Measurements from ENCODE around the gene ANO2. TPM values are rescaled to one million over a fixed set of nuclear protein-coding genes. Genes with fewer than 3 reads are reported as not detected.

The ANO2 gene
- total RNA-seq, 4 donors from 2014 or later = 4.0 to 17.9 (median 5.1) TPM

DNA sequence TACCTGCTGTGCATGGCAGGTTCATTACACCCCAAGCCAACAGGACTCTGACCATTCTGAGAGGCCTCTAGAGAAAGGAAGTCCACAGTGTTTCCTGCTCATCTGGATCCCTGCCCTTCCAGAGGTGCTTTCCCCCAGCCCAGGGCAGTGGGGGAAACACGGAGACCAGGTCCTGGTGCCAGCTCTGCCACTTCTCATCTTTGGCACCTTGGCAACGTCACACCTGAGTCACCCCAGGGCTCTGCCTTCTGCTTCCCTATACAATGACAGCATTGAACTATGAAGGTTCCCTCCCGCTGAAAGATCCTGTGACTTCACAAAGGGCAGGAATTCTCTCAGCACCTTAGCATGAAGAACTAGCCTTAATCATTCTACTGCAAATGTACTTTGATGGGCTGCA lies 74.9 kb downstream of the ANO2 start:
- no peak for DNase-seq (ENCODE audit: extremely low spot score)
- 82% methylated on average over 3 of the region's 3 CpGs for whole genome bisulfite sequencing
- intact Hi-C loops (cut with DNase I) = no loop called here
- Histone ChIP-seq H3K27ac (replicated peaks in 1 of 4) (no peak overlapping the region), H3K36me3 (peaks cover 0 to 14% (median 0%) of the 10 kb centered on the region in 4 donors), H3K9me3 (no peaks in the 10 kb centered on the region), H3K4me1 (no peaks in the 10 kb centered on the region), H3K27me3 (peaks cover 0 to 12% (median 0%) of the 10 kb centered on the region in 4 donors), H3K4me3 (no peak overlapping the region)
- TF ChIP-seq POLR2AphosphoS5 (IDR thresholded peaks at IDR 0.05) (no peak), POLR2A (IDR thresholded peaks at IDR 0.05; ENCODE audit: low read depth) (no peak), EP300 (IDR thresholded peaks at IDR 0.05) (no peak)
- TF ChIP-seq, protein P1, sequence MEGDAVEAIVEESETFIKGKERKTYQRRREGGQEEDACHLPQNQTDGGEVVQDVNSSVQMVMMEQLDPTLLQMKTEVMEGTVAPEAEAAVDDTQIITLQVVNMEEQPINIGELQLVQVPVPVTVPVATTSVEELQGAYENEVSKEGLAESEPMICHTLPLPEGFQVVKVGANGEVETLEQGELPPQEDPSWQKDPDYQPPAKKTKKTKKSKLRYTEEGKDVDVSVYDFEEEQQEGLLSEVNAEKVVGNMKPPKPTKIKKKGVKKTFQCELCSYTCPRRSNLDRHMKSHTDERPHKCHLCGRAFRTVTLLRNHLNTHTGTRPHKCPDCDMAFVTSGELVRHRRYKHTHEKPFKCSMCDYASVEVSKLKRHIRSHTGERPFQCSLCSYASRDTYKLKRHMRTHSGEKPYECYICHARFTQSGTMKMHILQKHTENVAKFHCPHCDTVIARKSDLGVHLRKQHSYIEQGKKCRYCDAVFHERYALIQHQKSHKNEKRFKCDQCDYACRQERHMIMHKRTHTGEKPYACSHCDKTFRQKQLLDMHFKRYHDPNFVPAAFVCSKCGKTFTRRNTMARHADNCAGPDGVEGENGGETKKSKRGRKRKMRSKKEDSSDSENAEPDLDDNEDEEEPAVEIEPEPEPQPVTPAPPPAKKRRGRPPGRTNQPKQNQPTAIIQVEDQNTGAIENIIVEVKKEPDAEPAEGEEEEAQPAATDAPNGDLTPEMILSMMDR (IDR thresholded peaks at IDR 0.05) = no peak

GRCh38 chr12:5868625-5869295 lies 76.3 kb downstream of the ANO2 start:
- TF ChIP-seq, protein P1 (IDR thresholded peaks at IDR 0.05) = no peak
- TF ChIP-seq POLR2A (IDR thresholded peaks at IDR 0.05; ENCODE audit: low read depth) (no peak), POLR2AphosphoS5 (IDR thresholded peaks at IDR 0.05) (no peak)
- Histone ChIP-seq H3K36me3 (peaks cover 0 to 14% (median 0%) of the 10 kb centered on the region in 4 donors), H3K4me1 (no peaks in the 10 kb centered on the region), H3K27me3 (peaks cover 0 to 13% (median 0%) of the 10 kb centered on the region in 4 donors), H3K9me3 (no peaks in the 10 kb centered on the region), H3K27ac (replicated peaks in 1 of 4) (no peak overlapping the region), H3K4me3 (no peak overlapping the region)
- WGBS = 66% methylated on average over 10 of the region's 10 CpGs
- intact Hi-C loops (cut with DNase I) = no loop called here
- no peak for DNase-seq (ENCODE audit: extremely low spot score)

DNA sequence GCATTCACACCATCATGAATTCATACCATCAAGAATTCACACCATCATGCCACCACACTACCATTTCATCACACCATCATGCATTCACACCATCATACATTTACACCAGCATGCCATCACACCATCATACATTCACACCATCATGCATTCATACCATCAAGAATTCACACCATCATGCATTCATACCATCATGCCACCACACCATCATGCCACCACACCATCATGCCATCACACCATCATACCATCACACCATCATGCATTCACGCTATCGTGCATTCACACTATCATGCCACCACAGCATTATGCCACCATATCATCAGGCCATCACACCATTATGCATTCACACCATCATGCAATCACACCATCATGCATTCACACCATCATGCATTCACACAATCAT lies 79.7 kb downstream of the ANO2 start:
- Histone ChIP-seq H3K36me3 (peaks cover 0 to 20% (median 0%) of the 10 kb centered on the region in 4 donors), H3K9me3 (no peaks in the 10 kb centered on the region), H3K27me3 (peaks cover 0 to 13% (median 0%) of the 10 kb centered on the region in 4 donors), H3K4me3 (no peak overlapping the region), H3K4me1 (no peaks in the 10 kb centered on the region), H3K27ac (replicated peaks in 1 of 4) (no peak overlapping the region)
- TF ChIP-seq, protein P1 (IDR thresholded peaks at IDR 0.05) = no peak
- TF ChIP-seq POLR2A (IDR thresholded peaks at IDR 0.05; ENCODE audit: low read depth) = no peak
- TF ChIP-seq POLR2AphosphoS5 (IDR thresholded peaks at IDR 0.05) = no peak
- no peak for TF ChIP-seq EP300 (IDR thresholded peaks at IDR 0.05)
- WGBS = 100% methylated on average over 2 of the region's 2 CpGs
- no peak for DNase-seq (ENCODE audit: extremely low spot score)
- intact Hi-C loops (cut with DNase I) = no loop called here

DNA sequence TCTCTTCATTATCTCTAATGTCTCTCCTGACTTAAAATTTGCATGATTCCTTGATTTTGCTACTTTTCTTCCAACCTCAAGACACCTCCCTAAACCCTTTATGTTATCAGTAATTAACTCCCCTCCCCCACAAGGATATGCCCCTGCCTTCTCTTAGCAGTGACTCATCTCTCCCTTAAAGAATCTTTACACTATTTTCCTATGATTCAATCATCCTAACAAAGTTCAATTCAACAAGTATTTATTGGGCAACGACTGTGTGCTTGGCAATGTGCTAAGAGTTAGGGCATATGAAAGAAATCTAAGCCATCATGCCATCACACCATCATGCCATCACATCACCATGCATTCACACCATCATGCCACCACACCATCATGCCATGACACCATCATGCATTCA lies 80.1 kb downstream of the ANO2 start:
- TF ChIP-seq, protein P1 (IDR thresholded peaks at IDR 0.05) = no peak
- no peak for TF ChIP-seq EP300 (IDR thresholded peaks at IDR 0.05)
- no peak for TF ChIP-seq POLR2AphosphoS5 (IDR thresholded peaks at IDR 0.05)
- no peak for TF ChIP-seq POLR2A (IDR thresholded peaks at IDR 0.05; ENCODE audit: low read depth)
- DNase-seq (ENCODE audit: extremely low spot score) = no peak
- Histone ChIP-seq H3K27me3 (peaks cover 0 to 13% (median 0%) of the 10 kb centered on the region in 4 donors), H3K9me3 (no peaks in the 10 kb centered on the region), H3K36me3 (peaks cover 0 to 20% (median 0%) of the 10 kb centered on the region in 4 donors), H3K4me3 (no peak overlapping the region), H3K27ac (replicated peaks in 1 of 4) (no peak overlapping the region), H3K4me1 (no peaks in the 10 kb centered on the region)
- intact Hi-C loops (cut with DNase I) = no loop called here
- 83% methylated on average over 1 of the region's 1 CpG for WGBS
